SK-N-SH (cell line): ENCODE measurements around the gene PDE11A. TPM values are rescaled to one million over a fixed set of nuclear protein-coding genes. Genes with fewer than 3 reads are reported as not detected.
A peak's percentile ranks its signal among the peaks of the same experiment; 100 is the strongest.

Source experiments
- CTCF ChIA-PET: fragments of 300-600, 350-600 bp; formaldehyde crosslinking; extraction: SDS; loops from one replicate; lab custom pipeline; 2021; lab: Yijun Ruan, JAX
- POLR2A ChIA-PET: fragments of 350-600 bp; sonication (Branson Sonifier 250); formaldehyde crosslinking; extraction: SDS; loops from one replicate; lab custom pipeline; 2020; ENCODE audit warnings: antibody characterized with exemption, inconsistent platforms; lab: Yijun Ruan, JAX
- DNase-seq: peaks from one replicate; pipeline ENCODE4 v3.0.0; 2012
- H2AFZ ChIP-seq: fragments of 200-600 bp; sonication (generic); 2 replicates; pipeline ENCODE4 v1.8.1; 2016; ENCODE audit warnings: antibody characterized with exemption, mild to moderate bottlenecking, low read depth
- H3F3A ChIP-seq: fragments of 200-600 bp; sonication (generic); replicated peaks from 2 replicates; pipeline ENCODE3; 2016; ENCODE audit warnings: antibody characterized with exemption, mild to moderate bottlenecking; ENCODE audit not compliant: insufficient read depth
- H3K27ac ChIP-seq, 2 experiments: fragments of 200-500 bp in 1 of 2; fragments of 200-600 bp in 1 of 2; sonication (Bioruptor generic) in 1 of 2; sonication (generic), shearing (Covaris generic) in 1 of 2; 2 replicates each; pipeline versions ENCODE4 v1.5.1 to v1.6.1; 2014 to 2016; ENCODE audit warnings: low read depth in 2 of 2, inconsistent platforms in 1 of 2, low read length in 1 of 2, mild to moderate bottlenecking in 1 of 2, mixed read lengths in 1 of 2
- H3K27me3 ChIP-seq: fragments of 200-600 bp; sonication (generic), shearing (Covaris generic); 2 replicates; pipeline ENCODE4 v1.6.1; 2016; ENCODE audit warnings: mixed run types; ENCODE audit not compliant: insufficient read depth
- H3K36me3 ChIP-seq, 2 experiments: fragments of 200-500 bp in 1 of 2; fragments of 200-600 bp in 1 of 2; sonication (Bioruptor generic) in 1 of 2; sonication (generic) in 1 of 2; replicated peaks in 1 of 2; 2 replicates each; pipeline versions ENCODE3 to v1.5.1; 2014 to 2016; ENCODE audit warnings: low read length in 1 of 2, mild to moderate bottlenecking in 1 of 2; ENCODE audit not compliant: insufficient read depth in 2 of 2, control insufficient read depth in 1 of 2
- H3K4me1 ChIP-seq, 2 experiments: fragments of 200-500 bp in 1 of 2; fragments of 200-600 bp in 1 of 2; sonication (Bioruptor generic) in 1 of 2; sonication (generic), shearing (Covaris generic) in 1 of 2; 2 replicates each; pipeline versions ENCODE4 v1.5.1 to v1.6.1; 2014 to 2016; ENCODE audit warnings: low read depth in 1 of 2, low read length in 1 of 2, mixed run types in 1 of 2; ENCODE audit not compliant: insufficient read depth in 2 of 2, control insufficient read depth in 1 of 2
- H3K4me2 ChIP-seq: fragments of 200-600 bp; sonication (generic), shearing (Covaris generic); 2 replicates; pipeline ENCODE4 v1.6.1; 2017; ENCODE audit warnings: mixed run types
- H3K4me3 ChIP-seq, 2 experiments: fragments of 200-500 bp in 1 of 2; fragments of 200-600 bp in 1 of 2; sonication (Bioruptor generic) in 1 of 2; sonication (generic), shearing (Covaris generic) in 1 of 2; 2 replicates each; pipeline versions ENCODE4 v1.5.1 to v1.8.1; 2014 to 2016; ENCODE audit warnings: low read depth in 2 of 2, inconsistent platforms in 1 of 2, low read length in 1 of 2, mild to moderate bottlenecking in 1 of 2, mixed read lengths in 1 of 2, moderate library complexity in 1 of 2
- H3K79me2 ChIP-seq: fragments of 200-600 bp; sonication (generic); 2 replicates; pipeline ENCODE4 v1.8.1; 2017; ENCODE audit warnings: mild to moderate bottlenecking; ENCODE audit not compliant: insufficient read depth
- H3K9ac ChIP-seq: fragments of 200-600 bp; sonication (generic); 2 replicates; pipeline ENCODE4 v1.6.1; 2017; ENCODE audit warnings: mixed run types
- H3K9me2 ChIP-seq: fragments of 200-600 bp; sonication (generic); 2 replicates; pipeline ENCODE4 v1.6.1; 2017; ENCODE audit warnings: mixed run types
- H3K9me3 ChIP-seq: fragments of 200-600 bp; sonication (generic); 2 replicates; pipeline ENCODE4 v1.6.1; 2017; ENCODE audit warnings: mixed run types, mild to moderate bottlenecking, moderate library complexity
- H4K20me1 ChIP-seq: fragments of 200-600 bp; sonication (generic); 2 replicates; pipeline ENCODE4 v1.6.1; 2017; ENCODE audit warnings: mild to moderate bottlenecking, mixed run types; ENCODE audit not compliant: insufficient read depth
- CHD2 ChIP-seq: fragments of 150-350 bp; IDR thresholded peaks from 2 replicates; pipeline ENCODE4 v1.6.1; 2018; ENCODE audit warnings: low read length; ENCODE audit not compliant: partially characterized antibody
- ELF1 ChIP-seq: IDR thresholded peaks from 2 replicates; pipeline ENCODE4 v1.4.0; 2012
- EP300 ChIP-seq, 2 experiments: IDR thresholded peaks; 2 replicates each; pipeline versions ENCODE4 v1.4.0 to v1.6.1; 2012; ENCODE audit warnings: borderline replicate concordance in 1 of 2, low read depth in 1 of 2, low read length in 1 of 2
- EZH2phosphoT487 ChIP-seq: fragments of 200-600 bp; sonication (generic); IDR thresholded peaks from 2 replicates; pipeline ENCODE4 v1.6.1; 2017; ENCODE audit warnings: low read depth, mixed run types, mild to moderate bottlenecking, antibody characterized with exemption, moderate library complexity, borderline replicate concordance
- FOSL2 ChIP-seq: IDR thresholded peaks from 2 replicates; pipeline ENCODE4 v1.4.0; 2012; ENCODE audit warnings: low read depth, mild to moderate bottlenecking, moderate library complexity, borderline replicate concordance
- FOXJ3 ChIP-seq: sonication (generic); formaldehyde crosslinking; IDR thresholded peaks from 2 replicates; pipeline ENCODE4 v1.5.1; 2020; ENCODE audit warnings: mild to moderate bottlenecking, missing genetic modification reagents
- FOXM1 ChIP-seq: IDR thresholded peaks from 2 replicates; pipeline ENCODE4 v1.4.0; 2012; ENCODE audit warnings: low read depth, mild to moderate bottlenecking
- GATA2 ChIP-seq: sonication (generic); formaldehyde crosslinking; IDR thresholded peaks from 2 replicates; pipeline ENCODE4 v1.5.0; 2020; ENCODE audit warnings: mild to moderate bottlenecking, missing genetic modification reagents
- JUND ChIP-seq: IDR thresholded peaks from 2 replicates; pipeline ENCODE4 v1.4.0; 2012
- MEF2A ChIP-seq: IDR thresholded peaks from 2 replicates; pipeline ENCODE4 v1.4.0; 2012; ENCODE audit warnings: low read depth, borderline replicate concordance
- NFIC ChIP-seq: IDR thresholded peaks from 2 replicates; pipeline ENCODE4 v1.4.0; 2012; ENCODE audit warnings: borderline replicate concordance
- NRF1 ChIP-seq: IDR thresholded peaks from 2 replicates; pipeline ENCODE4 v1.6.1; 2012; ENCODE audit warnings: low read depth, mild to moderate bottlenecking, low read length
- POLR2AphosphoS5 ChIP-seq: IDR thresholded peaks from 2 replicates; pipeline ENCODE4 v1.6.1; 2012; ENCODE audit warnings: low read depth, low read length
- RAD21 ChIP-seq: IDR thresholded peaks from 2 replicates; pipeline ENCODE4 v1.6.1; 2012; ENCODE audit warnings: mild to moderate bottlenecking, low read length
- RCOR1 ChIP-seq: fragments of 150-350 bp; IDR thresholded peaks from 2 replicates; pipeline ENCODE4 v1.6.1; 2017; ENCODE audit warnings: antibody characterized with exemption, low read length
- RFX5 ChIP-seq: IDR thresholded peaks from 2 replicates; pipeline ENCODE4 v1.6.1; 2012; ENCODE audit warnings: mild to moderate bottlenecking, improper control_type of control experiment, low read length
- RXRA ChIP-seq: IDR thresholded peaks from 2 replicates; pipeline ENCODE4 v1.4.0; 2012; ENCODE audit warnings: low read depth, mild to moderate bottlenecking, borderline replicate concordance
- SIN3A ChIP-seq: IDR thresholded peaks from 2 replicates; pipeline ENCODE4 v1.6.1; 2012; ENCODE audit warnings: low read depth, mild to moderate bottlenecking, low read length, moderate library complexity, borderline replicate concordance
- TAF1 ChIP-seq: IDR thresholded peaks from 2 replicates; pipeline ENCODE4 v1.6.1; 2012; ENCODE audit warnings: low read depth, mild to moderate bottlenecking, low read length, moderate library complexity, borderline replicate concordance
- TCF12 ChIP-seq: IDR thresholded peaks from 2 replicates; pipeline ENCODE4 v1.4.0; 2012
- TEAD4 ChIP-seq: IDR thresholded peaks from 2 replicates; pipeline ENCODE4 v1.4.0; 2012; ENCODE audit warnings: mild to moderate bottlenecking, borderline replicate concordance; ENCODE audit not compliant: insufficient read depth
- YY1 ChIP-seq: IDR thresholded peaks from 2 replicates; pipeline ENCODE4 v1.4.0; 2012; ENCODE audit warnings: low read depth, mild to moderate bottlenecking
- WGBS: methylation state at CpG from one replicate; pipeline ENCODE4 v1.1.6; 2017; ENCODE audit warnings: low lambda C conversion rate; 5-methylcytosine and 5-hydroxymethylcytosine counted together
- polyA plus RNA-seq, 3 experiments: library from polyadenylated mRNA; depleted of rRNA; stranded (reverse); fragments of >200 nt; gene quantifications; 2 replicates each; pipeline ENCODE4 v1.2.3, GENCODE V29; 2012
- TF ChIP-seq, protein P1 (sequence below): IDR thresholded peaks from 2 replicates; pipeline ENCODE4; 2012
- TF ChIP-seq, protein P2 (sequence below): IDR thresholded peaks from 2 replicates; pipeline ENCODE4 v1.4.0; 2012; ENCODE audit warnings: low read depth, borderline replicate concordance
- TF ChIP-seq, protein P3 (sequence below): IDR thresholded peaks from 2 replicates; pipeline ENCODE4 v1.6.1; 2012; ENCODE audit warnings: mild to moderate bottlenecking, low read depth, low read length, moderate library complexity
- TF ChIP-seq, protein P4 (sequence below): fragments of 150-350 bp; IDR thresholded peaks from 2 replicates; pipeline ENCODE4 v1.6.1; 2017; ENCODE audit warnings: antibody characterized with exemption, low read length, low read depth, borderline replicate concordance

Gene PDE11A
- polyA plus RNA-seq (2012; rRNA removed): 0.10 and 0.18 TPM in 2 replicates
- 0.09 and 0.14 TPM in 2 replicates for polyA plus RNA-seq (2012; cell fraction: cytosol; rRNA removed)
- polyA plus RNA-seq (2012; cell fraction: nucleus; rRNA removed): 0.12 and 0.30 TPM in 2 replicates

DNA sequence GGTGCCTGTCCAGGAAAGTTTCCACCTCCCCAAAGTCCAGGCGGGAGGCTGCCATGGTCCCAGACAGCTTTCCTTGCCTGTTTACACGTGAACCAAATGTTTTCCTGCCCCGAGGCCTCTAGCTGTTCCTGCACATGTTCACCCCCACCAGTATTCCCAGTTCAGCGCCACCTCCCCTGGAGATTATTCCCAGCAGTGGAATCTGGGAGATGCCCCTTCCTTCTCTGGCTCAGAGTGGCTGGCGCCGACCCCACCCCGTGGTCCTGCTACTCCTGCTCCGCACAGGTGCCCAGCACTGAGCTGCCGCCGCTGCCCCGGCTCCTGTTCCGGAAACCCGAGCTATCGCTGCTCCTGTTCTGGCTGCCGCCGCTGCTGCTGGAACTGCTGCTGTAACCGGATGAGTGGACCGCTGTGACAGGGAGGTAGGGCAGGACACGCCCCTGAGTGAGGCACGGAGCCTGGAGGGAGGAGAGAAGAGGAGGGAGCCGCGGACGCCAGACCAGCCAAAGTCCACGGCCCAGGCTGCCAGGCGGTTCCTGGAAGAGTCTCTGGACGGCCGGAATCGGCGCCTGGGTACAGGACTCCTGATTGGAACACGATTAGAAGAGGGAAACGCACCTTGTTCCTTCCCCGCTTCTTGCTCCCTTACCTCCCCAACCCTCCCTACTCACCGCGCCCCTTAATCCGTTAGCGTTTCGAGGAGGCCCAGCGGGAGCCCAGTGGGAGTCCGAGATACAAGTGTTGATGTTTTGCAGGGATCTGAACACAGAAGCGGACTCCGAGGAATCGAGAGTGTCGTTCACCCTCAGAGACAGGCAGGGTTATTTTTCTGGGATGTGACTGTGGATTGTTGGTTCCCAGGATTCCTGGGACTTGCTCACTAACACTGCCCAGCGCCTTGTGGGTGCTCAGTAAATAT lies at the start of gene PDE11A:
TSS of gene PDE11A (minus strand) at position 395 of the 919 bp plus-strand sequence. CDS start at position 55, 340 bp downstream.
- peak within 1 kb of the TSS; percentile 31 to 92 for H3K27ac ChIP-seq
- TF ChIP-seq EP300 (IDR thresholded peaks at IDR 0.05; ENCODE audit: borderline replicate concordance in 1 of 2, low read depth in 1 of 2, low read length in 1 of 2) (peak in 1 of 2 experiments; percentile 26; a peak in 1 of 4 replicates), TEAD4 (no peak), SIN3A (peak; percentile 42; the same call in 1 of the 2 replicates), FOXJ3 (CRISPR knock-in tag) (0 out of 2 replicates have a peak, but pooled peaks have one; percentile 29), FOSL2 (no peak), RXRA (no peak), JUND (no peak), NFIC (peak; percentile 36; the same call in 1 of the 2 replicates), EZH2phosphoT487 (no peak), NRF1 (no peak), POLR2AphosphoS5 (peak; percentile 56; the same call in 1 of the 2 replicates), RCOR1 (peak; percentile 38), GATA2 (peak; percentile 48), YY1 (no peak), RAD21 (0 out of 2 replicates have a peak, but pooled peaks have one; percentile 4), TAF1 (peak; percentile 9; the same call in 1 of the 2 replicates), CHD2 (no peak), RFX5 (no peak; the same call in 1 of the 2 replicates), FOXM1 (no peak), TCF12 (0 out of 2 replicates have a peak, but pooled peaks have one; percentile 15), ELF1 (0 out of 2 replicates have a peak, but pooled peaks have one; percentile 32), MEF2A (no peak)
- TF ChIP-seq, protein P1, sequence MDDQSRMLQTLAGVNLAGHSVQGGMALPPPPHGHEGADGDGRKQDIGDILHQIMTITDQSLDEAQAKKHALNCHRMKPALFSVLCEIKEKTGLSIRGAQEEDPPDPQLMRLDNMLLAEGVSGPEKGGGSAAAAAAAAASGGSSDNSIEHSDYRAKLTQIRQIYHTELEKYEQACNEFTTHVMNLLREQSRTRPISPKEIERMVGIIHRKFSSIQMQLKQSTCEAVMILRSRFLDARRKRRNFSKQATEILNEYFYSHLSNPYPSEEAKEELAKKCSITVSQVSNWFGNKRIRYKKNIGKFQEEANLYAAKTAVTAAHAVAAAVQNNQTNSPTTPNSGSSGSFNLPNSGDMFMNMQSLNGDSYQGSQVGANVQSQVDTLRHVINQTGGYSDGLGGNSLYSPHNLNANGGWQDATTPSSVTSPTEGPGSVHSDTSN: no peak
- TF ChIP-seq, protein P2, sequence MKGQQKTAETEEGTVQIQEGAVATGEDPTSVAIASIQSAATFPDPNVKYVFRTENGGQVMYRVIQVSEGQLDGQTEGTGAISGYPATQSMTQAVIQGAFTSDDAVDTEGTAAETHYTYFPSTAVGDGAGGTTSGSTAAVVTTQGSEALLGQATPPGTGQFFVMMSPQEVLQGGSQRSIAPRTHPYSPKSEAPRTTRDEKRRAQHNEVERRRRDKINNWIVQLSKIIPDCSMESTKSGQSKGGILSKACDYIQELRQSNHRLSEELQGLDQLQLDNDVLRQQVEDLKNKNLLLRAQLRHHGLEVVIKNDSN: 0 out of 2 replicates have a peak, but pooled peaks have one; percentile 24
- TF ChIP-seq, protein P3, sequence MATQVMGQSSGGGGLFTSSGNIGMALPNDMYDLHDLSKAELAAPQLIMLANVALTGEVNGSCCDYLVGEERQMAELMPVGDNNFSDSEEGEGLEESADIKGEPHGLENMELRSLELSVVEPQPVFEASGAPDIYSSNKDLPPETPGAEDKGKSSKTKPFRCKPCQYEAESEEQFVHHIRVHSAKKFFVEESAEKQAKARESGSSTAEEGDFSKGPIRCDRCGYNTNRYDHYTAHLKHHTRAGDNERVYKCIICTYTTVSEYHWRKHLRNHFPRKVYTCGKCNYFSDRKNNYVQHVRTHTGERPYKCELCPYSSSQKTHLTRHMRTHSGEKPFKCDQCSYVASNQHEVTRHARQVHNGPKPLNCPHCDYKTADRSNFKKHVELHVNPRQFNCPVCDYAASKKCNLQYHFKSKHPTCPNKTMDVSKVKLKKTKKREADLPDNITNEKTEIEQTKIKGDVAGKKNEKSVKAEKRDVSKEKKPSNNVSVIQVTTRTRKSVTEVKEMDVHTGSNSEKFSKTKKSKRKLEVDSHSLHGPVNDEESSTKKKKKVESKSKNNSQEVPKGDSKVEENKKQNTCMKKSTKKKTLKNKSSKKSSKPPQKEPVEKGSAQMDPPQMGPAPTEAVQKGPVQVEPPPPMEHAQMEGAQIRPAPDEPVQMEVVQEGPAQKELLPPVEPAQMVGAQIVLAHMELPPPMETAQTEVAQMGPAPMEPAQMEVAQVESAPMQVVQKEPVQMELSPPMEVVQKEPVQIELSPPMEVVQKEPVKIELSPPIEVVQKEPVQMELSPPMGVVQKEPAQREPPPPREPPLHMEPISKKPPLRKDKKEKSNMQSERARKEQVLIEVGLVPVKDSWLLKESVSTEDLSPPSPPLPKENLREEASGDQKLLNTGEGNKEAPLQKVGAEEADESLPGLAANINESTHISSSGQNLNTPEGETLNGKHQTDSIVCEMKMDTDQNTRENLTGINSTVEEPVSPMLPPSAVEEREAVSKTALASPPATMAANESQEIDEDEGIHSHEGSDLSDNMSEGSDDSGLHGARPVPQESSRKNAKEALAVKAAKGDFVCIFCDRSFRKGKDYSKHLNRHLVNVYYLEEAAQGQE: no peak
- TF ChIP-seq, protein P4, sequence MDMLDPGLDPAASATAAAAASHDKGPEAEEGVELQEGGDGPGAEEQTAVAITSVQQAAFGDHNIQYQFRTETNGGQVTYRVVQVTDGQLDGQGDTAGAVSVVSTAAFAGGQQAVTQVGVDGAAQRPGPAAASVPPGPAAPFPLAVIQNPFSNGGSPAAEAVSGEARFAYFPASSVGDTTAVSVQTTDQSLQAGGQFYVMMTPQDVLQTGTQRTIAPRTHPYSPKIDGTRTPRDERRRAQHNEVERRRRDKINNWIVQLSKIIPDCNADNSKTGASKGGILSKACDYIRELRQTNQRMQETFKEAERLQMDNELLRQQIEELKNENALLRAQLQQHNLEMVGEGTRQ: no peak

More for the DNA sequence above, at the start of gene PDE11A:
- Histone ChIP-seq H2AFZ (peak within 1 kb of the TSS; percentile 98), H3K27me3 (no peaks in the 10 kb centered on the region), H3K9me2 (no peaks in the 10 kb centered on the region), H3K79me2 (no peaks in the 10 kb centered on the region), H3K4me3 (peak within 1 kb of the TSS; percentile 59 to 67), H3K9me3 (no peaks in the 10 kb centered on the region), H3F3A (no peaks in the 10 kb centered on the region), H3K9ac (peak within 1 kb of the TSS; percentile 66), H3K36me3 (no peaks in the 10 kb centered on the region), H4K20me1 (no peaks in the 10 kb centered on the region), H3K4me2 (peak within 1 kb of the TSS; percentile 93), H3K4me1 (peaks cover 8 to 17% of the 10 kb centered on the region in 2 experiments; a peak in 3 of 4 replicates)
- POLR2A ChIA-PET: interaction anchor here (0.9 kb wide), 1 partner anchor 89 kb away, joined by 4 read pairs; no protein-coding TSS in a partner anchor
- CTCF ChIA-PET: interaction anchor here (0.8 to 3.9 kb wide), 3 partner anchors 39 to 89 kb away, joined by 3 to 22 read pairs (median 13); partner anchors contain the start of gene RBM45
- WGBS: 8% methylated on average over 26 of the region's 44 CpGs
- peak; percentile 87 for DNase-seq
